Erythroblast (primary cell): ENCODE data around the gene TSR1.
"Not testable (repeated sequence)": the region's sequence is repeated elsewhere in the genome, so short reads cannot be mapped to it uniquely, and the experiment has no call there.

ENCODE experiments used
- GATA1 ChIP-seq: IDR thresholded peaks from 2 replicates; pipeline ENCODE4 v1.6.1; 2011; ENCODE audit warnings: low read depth, mild to moderate bottlenecking, control low read depth, low read length, moderate library complexity
- POLR2A ChIP-seq: IDR thresholded peaks from 2 replicates; pipeline ENCODE4 v1.6.1; 2011; ENCODE audit warnings: mild to moderate bottlenecking, low read length

DNA sequence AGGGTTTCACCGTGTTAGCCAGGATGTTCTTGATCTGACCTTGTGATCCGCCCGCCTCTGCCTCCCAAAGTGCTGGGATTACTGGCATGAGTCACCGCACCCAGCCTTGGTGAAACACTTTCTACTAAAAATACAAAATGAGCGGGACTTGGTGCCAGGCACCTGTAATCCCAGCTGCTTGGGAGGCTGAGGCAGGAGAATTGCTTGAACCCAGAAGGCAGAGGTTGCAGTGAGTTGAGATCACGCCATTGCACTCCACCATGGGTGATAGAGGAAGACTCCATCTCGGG lies 19.4 kb downstream of the TSR1 start:
- not testable (repeated sequence) for TF ChIP-seq POLR2A, GATA1
